H1 (cell line): Measurements from ENCODE around the gene SIK2. TPM values are rescaled to one million over a fixed set of nuclear protein-coding genes. Genes with fewer than 3 reads are reported as not detected.

Experiments used
- CTCF ChIA-PET: fragments of 300-600 bp; sonication (Branson Sonifier 250); formaldehyde crosslinking; loops from one replicate; lab custom pipeline; 2021; ENCODE audit not compliant: partially characterized antibody; lab: Charles Lee
- POLR2A ChIA-PET: fragments of 300-600 bp; sonication (Branson Sonifier 250); formaldehyde crosslinking; loops from one replicate; lab custom pipeline; 2021; ENCODE audit warnings: inconsistent platforms; ENCODE audit not compliant: partially characterized antibody; lab: Charles Lee
- DNase-seq, 2 experiments: peaks; one replicate each; pipeline versions ENCODE4 v3.0.0 to v3.0.0-alpha.2; 2010 to 2022; ENCODE audit warnings: low spot score in 2 of 2, low read depth in 1 of 2, mixed read lengths in 1 of 2
- FAIRE-seq: peaks from 2 replicates; lab custom pipeline; 2011; peaks lifted over from hg19 to GRCh38; lab: Jason Lieb, UNC
- H2AFZ ChIP-seq: 2 replicates; pipeline ENCODE4 v1.8.1; 2012; ENCODE audit warnings: low read length, inconsistent platforms
- H2AK5ac ChIP-seq: 2 replicates; pipeline ENCODE4 v1.6.1; 2013; ENCODE audit warnings: low read depth, low read length
- H2BK120ac ChIP-seq: replicated peaks from 2 replicates; pipeline ENCODE3; 2013; ENCODE audit warnings: low read depth, low read length, inconsistent platforms
- H2BK12ac ChIP-seq: 2 replicates; pipeline ENCODE4 v1.6.1; 2013; ENCODE audit warnings: low read depth, low read length
- H2BK15ac ChIP-seq: 2 replicates; pipeline ENCODE4 v1.6.1; 2013; ENCODE audit warnings: low read length
- H2BK20ac ChIP-seq: 2 replicates; pipeline ENCODE4 v1.6.1; 2013; ENCODE audit warnings: low read length
- H2BK5ac ChIP-seq: 2 replicates; pipeline ENCODE4 v1.6.1; 2013; ENCODE audit warnings: low read depth, low read length
- H3K14ac ChIP-seq: 2 replicates; pipeline ENCODE4 v1.6.1; 2013; ENCODE audit warnings: inconsistent platforms; ENCODE audit not compliant: insufficient read length
- H3K18ac ChIP-seq: 2 replicates; pipeline ENCODE4 v1.6.1; 2013; ENCODE audit warnings: low read length; ENCODE audit errors: extremely low read depth
- H3K23ac ChIP-seq: 2 replicates; pipeline ENCODE4 v1.6.1; 2013; ENCODE audit warnings: inconsistent platforms; ENCODE audit not compliant: insufficient read length
- H3K23me2 ChIP-seq: 2 replicates; pipeline ENCODE4 v1.6.1; 2013; ENCODE audit warnings: low read depth, low read length
- H3K27ac ChIP-seq: 2 replicates; pipeline ENCODE4 v1.6.1; 2011; ENCODE audit warnings: low read depth, low read length, inconsistent platforms
- H3K27me3 ChIP-seq, 4 experiments: replicated peaks in 1 of 4; 1 replicate in 1 of 4; 2 replicates in 3 of 4; pipeline versions ENCODE4 v1.6.1 to v1.8.1; 2011 to 2013; ENCODE audit warnings: low read length in 3 of 4, mild to moderate bottlenecking in 3 of 4, inconsistent platforms in 2 of 4, mixed read lengths in 2 of 4, moderate library complexity in 1 of 4; ENCODE audit not compliant: control insufficient read depth in 3 of 4, insufficient read depth in 3 of 4; ENCODE audit errors: extremely low read depth in 1 of 4
- H3K36me3 ChIP-seq, 4 experiments: 2 replicates each; pipeline versions ENCODE4 v1.6.1 to v1.8.1; 2011 to 2013; ENCODE audit warnings: mild to moderate bottlenecking in 4 of 4, low read length in 3 of 4, moderate library complexity in 2 of 4, control low read depth in 1 of 4, inconsistent platforms in 1 of 4; ENCODE audit not compliant: insufficient read depth in 4 of 4, control insufficient read depth in 2 of 4
- H3K4ac ChIP-seq: replicated peaks from 2 replicates; pipeline ENCODE3; 2013; ENCODE audit warnings: low read length, low read depth, mixed read lengths, inconsistent platforms; ENCODE audit not compliant: insufficient read length
- H3K4me1 ChIP-seq, 4 experiments: replicated peaks in 1 of 4; 1 replicate in 1 of 4; 2 replicates in 3 of 4; pipeline versions ENCODE4 v1.6.1 to v1.8.1; 2011 to 2013; ENCODE audit warnings: low read length in 3 of 4, inconsistent platforms in 2 of 4, mixed read lengths in 1 of 4; ENCODE audit not compliant: insufficient read depth in 4 of 4, control insufficient read depth in 3 of 4
- H3K4me2 ChIP-seq, 2 experiments: 2 replicates each; pipeline versions ENCODE4 v1.6.1 to v1.8.1; 2011 to 2013; ENCODE audit warnings: low read depth in 2 of 2, low read length in 2 of 2, control low read depth in 1 of 2, inconsistent platforms in 1 of 2, mild to moderate bottlenecking in 1 of 2; ENCODE audit not compliant: insufficient read depth in 1 of 2
- H3K4me3 ChIP-seq, 4 experiments: fragments of 200-600, 300-600 bp in 1 of 4; sonication (generic), shearing (Covaris generic), sonication (Bioruptor Twin) in 1 of 4; 2 replicates each; pipeline versions ENCODE4 v1.5.1 to v1.8.1; 2011 to 2016; ENCODE audit warnings: low read length in 4 of 4, low read depth in 3 of 4, control low read depth in 2 of 4, inconsistent platforms in 2 of 4, mild to moderate bottlenecking in 2 of 4, mixed read lengths in 1 of 4, moderate library complexity in 1 of 4; ENCODE audit not compliant: insufficient read depth in 2 of 4; ENCODE audit errors: extremely low read depth in 1 of 4
- H3K56ac ChIP-seq: replicated peaks from 2 replicates; pipeline ENCODE3; 2013; ENCODE audit warnings: low read depth, mild to moderate bottlenecking, mixed read lengths, low read length, inconsistent platforms; ENCODE audit not compliant: insufficient read length
- H3K79me1 ChIP-seq: 2 replicates; pipeline ENCODE4 v1.6.1; 2013; ENCODE audit warnings: low read depth, low read length, control low read depth
- H3K79me2 ChIP-seq, 2 experiments: 2 replicates each; pipeline versions ENCODE4 v1.6.1 to v1.8.1; 2012 to 2013; ENCODE audit warnings: low read length in 2 of 2, mild to moderate bottlenecking in 2 of 2, inconsistent platforms in 1 of 2; ENCODE audit not compliant: insufficient read depth in 2 of 2, control insufficient read depth in 1 of 2
- H3K9ac ChIP-seq, 4 experiments: replicated peaks in 1 of 4; 1 replicate in 1 of 4; 2 replicates in 3 of 4; pipeline versions ENCODE4 v1.6.1 to v1.8.1; 2011 to 2013; ENCODE audit warnings: low read depth in 3 of 4, low read length in 3 of 4, control low read depth in 2 of 4, mild to moderate bottlenecking in 2 of 4, moderate library complexity in 2 of 4, inconsistent platforms in 1 of 4; ENCODE audit errors: extremely low read depth in 1 of 4
- H3K9me3 ChIP-seq, 2 experiments: 2 replicates each; pipeline versions ENCODE4 v1.6.1 to v1.8.1; 2012 to 2013; ENCODE audit warnings: mild to moderate bottlenecking in 2 of 2, moderate library complexity in 2 of 2, control low read depth in 1 of 2, inconsistent platforms in 1 of 2, low read depth in 1 of 2, low read length in 1 of 2, mixed read lengths in 1 of 2; ENCODE audit not compliant: insufficient read depth in 2 of 2
- H4K20me1 ChIP-seq, 2 experiments: replicated peaks in 1 of 2; 2 replicates each; pipeline versions ENCODE3 to v1.8.1; 2011 to 2013; ENCODE audit warnings: inconsistent platforms in 2 of 2, low read length in 2 of 2, mild to moderate bottlenecking in 1 of 2; ENCODE audit not compliant: insufficient read depth in 2 of 2, control insufficient read depth in 1 of 2
- H4K5ac ChIP-seq: 2 replicates; pipeline ENCODE4 v1.6.1; 2013; ENCODE audit warnings: low read length, low read depth, mixed read lengths, inconsistent platforms; ENCODE audit not compliant: insufficient read length
- H4K8ac ChIP-seq: 2 replicates; pipeline ENCODE4 v1.8.0; 2013; ENCODE audit warnings: mild to moderate bottlenecking, moderate library complexity, low read length, inconsistent platforms; ENCODE audit not compliant: insufficient read depth; ENCODE audit errors: extremely low read depth
- H4K91ac ChIP-seq: replicated peaks from 2 replicates; pipeline ENCODE3; 2013; ENCODE audit warnings: low read length, mixed read lengths, inconsistent platforms; ENCODE audit not compliant: insufficient read length
- FOSL1 ChIP-seq: IDR thresholded peaks from 2 replicates; pipeline ENCODE4 v1.6.1; 2011; ENCODE audit warnings: mild to moderate bottlenecking, low read depth, low read length, moderate library complexity; ENCODE audit not compliant: insufficient read depth
- GTF2F1 ChIP-seq: IDR thresholded peaks from 2 replicates; pipeline ENCODE4 v1.6.1; 2012; ENCODE audit warnings: low read depth, low read length, improper control_type of control experiment, borderline replicate concordance
- SIN3A ChIP-seq, 2 experiments: IDR thresholded peaks in 1 of 2; conservative IDR thresholded peaks in 1 of 2; 2 replicates each; pipeline ENCODE4 v1.6.1; 2011 to 2012; ENCODE audit warnings: low read length in 2 of 2, improper control_type of control experiment in 1 of 2, low read depth in 1 of 2, mild to moderate bottlenecking in 1 of 2
- TAF1 ChIP-seq: IDR thresholded peaks from 2 replicates; pipeline ENCODE4 v1.6.1; 2011; ENCODE audit warnings: mild to moderate bottlenecking, low read depth, low read length
- TAF7 ChIP-seq: optimal IDR thresholded peaks from 2 replicates; pipeline ENCODE3; 2011; ENCODE audit warnings: low read depth, mild to moderate bottlenecking, inconsistent platforms, low read length, moderate library complexity, borderline replicate concordance
- polyA plus RNA-seq, 7 experiments: library from polyadenylated mRNA; depleted of rRNA in 3 of 7; stranded (reverse) in 5 of 7; unstranded in 2 of 7; fragments of >200 nt in 5 of 7; fragments of 200-250 nt in 2 of 7; gene quantifications; 1 replicate in 5 of 7; 2 replicates in 1 of 7; 4 replicates in 1 of 7; pipeline versions ENCODE4 v1.2.1 to v1.2.3, GENCODE V29; 2011 to 2013; ENCODE audit warnings: missing spikeins in 2 of 7, mixed read lengths in 2 of 7
- total RNA-seq: library from RNA; stranded (reverse); fragmentation: NEBNext Ultra II Directional; extraction: Animal tissue kit (Norgen Biotek cat#: 25700); gene quantifications from 2 replicates; pipeline ENCODE4 v1.2.1, GENCODE V29; 2021

Gene SIK2
- total and polyA plus RNA-seq, 2 of the 8 experiments (the other 6 are each of a cell fraction or from before 2014, with no cell fraction given) = 8.8 to 11.2 TPM

- no peak overlapping the region for H3K27ac ChIP-seq
- H3K23me2 ChIP-seq = no peaks in the 10 kb centered on the region
- no peak overlapping the region for H2BK120ac ChIP-seq
- no peak overlapping the region for H3K14ac ChIP-seq
- no peaks in the 10 kb centered on the region for H3K79me2 ChIP-seq
- H3K27me3 ChIP-seq = no peaks in the 10 kb centered on the region
- no peak overlapping the region for H3K18ac ChIP-seq
- peaks cover 0 to 1% of the 10 kb centered on the region in 2 experiments for H4K20me1 ChIP-seq
- H3K23ac ChIP-seq = no peak overlapping the region
- H4K5ac ChIP-seq = no peak overlapping the region
- no peak overlapping the region for H2BK12ac ChIP-seq
- peak; percentile 52 for FAIRE-seq
- POLR2A ChIA-PET = interaction anchor here (0.9 kb wide), 1 partner anchor 134 kb away, joined by 4 read pairs; no protein-coding TSS in a partner anchor
- H2BK5ac ChIP-seq = no peak overlapping the region
- no peak overlapping the region for H2AK5ac ChIP-seq
- H3K9ac ChIP-seq = no peak overlapping the region
- no peak overlapping the region for H3K4ac ChIP-seq
- H3K9me3 ChIP-seq = no peaks in the 10 kb centered on the region
- H2AFZ ChIP-seq = no peak overlapping the region
- DNase-seq = no peak
- H3K4me3 ChIP-seq = no peak overlapping the region
- no peak overlapping the region for H4K91ac ChIP-seq
- CTCF ChIA-PET = interaction anchor here (0.6 to 1.7 kb wide), 4 partner anchors 18 to 188 kb away, joined by 3 to 4 read pairs (median 4); no protein-coding TSS in a partner anchor
- H2BK20ac ChIP-seq = no peak overlapping the region
- H3K4me1 ChIP-seq = peaks cover 0 to 2% (median 0%) of the 10 kb centered on the region in 4 experiments; a peak in 1 of 7 replicates
- TF ChIP-seq FOSL1 (no peak), TAF7 (no peak), TAF1 (no peak), SIN3A (conservative IDR thresholded peaks at IDR 0.05 in 1 of 2, IDR thresholded peaks at IDR 0.05 in 1 of 2; ENCODE audit: low read depth in 1 of 2, low read length in 2 of 2) (no peak), GTF2F1 (no peak)
- TF ChIP-seq, all 59 proteins: peak for 0
- H3K36me3 ChIP-seq = no peaks in the 10 kb centered on the region; a peak in 1 of 8 replicates
- H3K79me1 ChIP-seq = no peaks in the 10 kb centered on the region
- H4K8ac ChIP-seq = no peak overlapping the region
- H3K4me2 ChIP-seq = no peak overlapping the region
- no peak overlapping the region for H2BK15ac ChIP-seq
- no peak overlapping the region for H3K56ac ChIP-seq
Measured at GRCh38 chr11:111631024-111631665, 28.9 kb downstream of the SIK2 start.
